Measurements from ENCODE around the gene ITPKC.

The ITPKC gene

GRCh38 chr19:40691421-40692211, 25.3 kb upstream of the ITPKC start:
- Histone ChIP-seq H3K9me3 (replicated peaks; ENCODE audit: low read length) (no peaks in the 10 kb centered on the region), H3K9ac (ENCODE audit: low read depth, low read length) (peak overlapping the region; percentile 87), H3K36me3 (ENCODE audit: insufficient read depth, low read length) (peaks cover 12% of the 10 kb centered on the region), H3K4me3 (ENCODE audit: low read length) (peak overlapping the region; percentile 78), H3K4me2 (ENCODE audit: low read length) (peak overlapping the region; percentile 97), H3K27me3 (ENCODE audit: control insufficient read depth, insufficient read depth, low read length) (no peaks in the 10 kb centered on the region), H3K4me1 (ENCODE audit: control insufficient read depth, insufficient read depth, low read length) (peaks cover 38% of the 10 kb centered on the region)

GRCh38 chr19:40692212-40692551, 24.7 kb upstream of the ITPKC start:
- H3K4me1 ChIP-seq (ENCODE audit: control insufficient read depth, insufficient read depth, low read length), result peaks cover 36% of the 10 kb centered on the region
- peaks cover 9% of the 10 kb centered on the region for H3K36me3 ChIP-seq (ENCODE audit: insufficient read depth, low read length)
- no peaks in the 10 kb centered on the region for H3K27me3 ChIP-seq (ENCODE audit: control insufficient read depth, insufficient read depth, low read length)
- H3K9me3 ChIP-seq (replicated peaks; ENCODE audit: low read length), result no peaks in the 10 kb centered on the region
- H3K4me3 ChIP-seq (ENCODE audit: low read length), result no peak overlapping the region
- H3K4me2 ChIP-seq (ENCODE audit: low read length), result no peak overlapping the region
- H3K9ac ChIP-seq (ENCODE audit: low read depth, low read length), result no peak overlapping the region

DNA sequence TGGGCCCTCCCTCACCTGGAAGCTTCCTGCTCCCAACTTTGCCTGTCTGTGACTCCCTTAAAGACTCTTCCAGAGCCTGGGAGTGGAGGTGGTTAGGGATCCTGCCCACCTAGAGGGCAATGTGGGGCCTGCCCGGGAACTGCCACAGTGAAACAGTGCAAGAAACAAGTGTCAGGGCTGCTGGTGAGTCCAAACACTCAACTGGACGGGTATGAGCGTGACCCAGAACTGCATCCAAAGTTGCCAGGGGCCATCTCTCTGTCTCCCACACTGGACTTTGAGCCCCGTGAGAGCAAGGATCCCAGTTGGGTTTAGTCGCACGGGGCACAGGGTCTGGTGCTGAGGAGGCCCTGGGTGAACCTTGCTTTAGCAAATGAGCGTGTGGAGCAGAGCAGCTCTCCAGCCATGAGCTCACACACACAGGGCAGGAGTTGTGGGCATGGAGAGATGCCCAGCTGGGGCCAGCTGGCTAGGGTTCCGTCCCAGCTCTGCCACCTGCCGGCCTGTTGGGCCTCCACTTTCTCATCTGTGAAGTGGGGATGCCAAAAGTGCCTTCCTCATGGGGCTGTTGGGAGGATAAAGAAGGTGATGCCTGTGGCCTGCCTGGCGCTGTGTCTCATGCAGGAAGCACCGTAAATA, 23.6 kb upstream of the ITPKC start:
- no peak overlapping the region for H3K4me2 ChIP-seq (ENCODE audit: low read length)
- peaks cover 9% of the 10 kb centered on the region for H3K36me3 ChIP-seq (ENCODE audit: insufficient read depth, low read length)
- no peaks in the 10 kb centered on the region for H3K9me3 ChIP-seq (replicated peaks; ENCODE audit: low read length)
- no peak overlapping the region for H3K9ac ChIP-seq (ENCODE audit: low read depth, low read length)
- H3K4me1 ChIP-seq (ENCODE audit: control insufficient read depth, insufficient read depth, low read length), result peaks cover 25% of the 10 kb centered on the region
- H3K27me3 ChIP-seq (ENCODE audit: control insufficient read depth, insufficient read depth, low read length), result no peaks in the 10 kb centered on the region
- H3K4me3 ChIP-seq (ENCODE audit: low read length), result no peak overlapping the region

DNA sequence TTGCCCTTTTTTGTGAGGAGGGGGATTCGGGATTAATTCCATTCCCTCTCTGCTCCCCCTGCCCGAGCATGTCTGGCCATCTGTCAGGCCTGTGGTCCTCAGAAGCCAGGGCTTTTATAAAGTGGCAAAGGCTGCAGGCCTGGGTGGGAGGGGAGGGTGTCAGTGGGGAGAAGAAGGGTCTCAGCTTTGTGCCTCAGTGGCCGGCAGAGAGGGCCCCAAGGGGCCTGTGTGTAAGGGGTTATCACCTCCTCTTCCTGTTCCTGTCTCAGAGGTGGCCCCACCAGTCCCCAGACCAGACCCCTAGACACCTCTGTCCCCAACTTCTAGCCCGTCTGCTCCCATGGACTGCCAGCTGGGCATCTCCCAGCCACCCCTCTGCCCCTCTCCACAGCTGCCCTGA, 23.0 kb upstream of the ITPKC start:
- H3K36me3 ChIP-seq (ENCODE audit: insufficient read depth, low read length), result peaks cover 9% of the 10 kb centered on the region
- H3K27me3 ChIP-seq (ENCODE audit: control insufficient read depth, insufficient read depth, low read length), result no peaks in the 10 kb centered on the region
- no peak overlapping the region for H3K4me2 ChIP-seq (ENCODE audit: low read length)
- H3K4me3 ChIP-seq (ENCODE audit: low read length), result no peak overlapping the region
- H3K9ac ChIP-seq (ENCODE audit: low read depth, low read length), result no peak overlapping the region
- no peaks in the 10 kb centered on the region for H3K9me3 ChIP-seq (replicated peaks; ENCODE audit: low read length)
- peaks cover 19% of the 10 kb centered on the region for H3K4me1 ChIP-seq (ENCODE audit: control insufficient read depth, insufficient read depth, low read length)

DNA sequence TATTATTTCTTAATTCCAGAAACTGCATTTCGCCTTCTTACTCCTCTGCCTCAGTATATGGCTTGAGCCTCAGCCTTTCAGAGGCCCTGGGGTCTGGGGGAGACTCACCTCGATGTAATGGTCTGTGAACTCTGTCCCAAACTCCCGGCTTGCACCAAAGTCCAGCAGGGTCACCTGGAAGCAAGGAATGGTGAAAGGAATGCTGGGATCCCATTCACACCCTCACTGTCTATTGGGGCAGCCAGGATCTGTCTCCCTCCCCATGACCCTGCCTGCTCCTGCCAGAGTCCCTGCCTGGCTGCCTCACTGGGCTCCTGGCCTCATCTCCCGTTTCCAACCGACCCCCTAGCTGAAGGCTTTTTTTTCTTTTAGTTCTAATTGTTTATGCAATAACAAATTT, 21.0 kb upstream of the ITPKC start:
- Histone ChIP-seq H3K4me1 (ENCODE audit: control insufficient read depth, insufficient read depth, low read length) (peaks cover 12% of the 10 kb centered on the region), H3K9ac (ENCODE audit: low read depth, low read length) (no peak overlapping the region)

GRCh38 chr19:40697007-40697406, 19.9 kb upstream of the ITPKC start:
- no peaks in the 10 kb centered on the region for H3K9me3 ChIP-seq (replicated peaks; ENCODE audit: low read length)
- H3K4me3 ChIP-seq (ENCODE audit: low read length), result no peak overlapping the region
- H3K4me2 ChIP-seq (ENCODE audit: low read length), result no peak overlapping the region
- H3K27me3 ChIP-seq (ENCODE audit: control insufficient read depth, insufficient read depth, low read length), result no peaks in the 10 kb centered on the region
- H3K9ac ChIP-seq (ENCODE audit: low read depth, low read length), result no peak overlapping the region
- H3K4me1 ChIP-seq (ENCODE audit: control insufficient read depth, insufficient read depth, low read length), result peaks cover under 1% of the 10 kb centered on the region
- peaks cover 10% of the 10 kb centered on the region for H3K36me3 ChIP-seq (ENCODE audit: insufficient read depth, low read length)

More for the DNA sequence above, 21.0 kb upstream of the ITPKC start:
- peaks cover 9% of the 10 kb centered on the region for H3K36me3 ChIP-seq (ENCODE audit: insufficient read depth, low read length)
- no peaks in the 10 kb centered on the region for H3K9me3 ChIP-seq (replicated peaks; ENCODE audit: low read length)
- no peaks in the 10 kb centered on the region for H3K27me3 ChIP-seq (ENCODE audit: control insufficient read depth, insufficient read depth, low read length)
- no peak overlapping the region for H3K4me3 ChIP-seq (ENCODE audit: low read length)
- no peak overlapping the region for H3K4me2 ChIP-seq (ENCODE audit: low read length)

DNA sequence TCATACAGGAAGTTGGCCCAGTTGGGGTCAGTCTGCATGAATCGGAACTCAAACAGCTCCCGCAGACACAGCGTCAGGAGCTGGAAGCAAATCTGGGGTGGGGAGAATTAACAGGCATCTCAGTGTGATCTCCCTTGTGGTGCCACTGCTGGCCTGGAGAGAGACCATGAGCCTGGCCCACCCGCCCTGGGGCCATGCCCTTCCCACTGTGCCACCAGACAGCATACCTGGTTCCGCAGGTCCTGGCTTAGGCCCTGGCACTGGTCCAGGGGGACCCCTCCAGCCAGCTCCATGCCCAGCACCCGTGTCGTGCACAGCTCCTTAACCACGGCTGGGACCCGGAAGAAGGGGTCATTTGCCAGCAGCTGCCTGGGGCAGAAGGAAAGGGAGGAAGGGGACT, 16.8 kb upstream of the ITPKC start:
- H3K27me3 ChIP-seq (ENCODE audit: control insufficient read depth, insufficient read depth, low read length), result no peaks in the 10 kb centered on the region
- H3K4me3 ChIP-seq (ENCODE audit: low read length), result no peak overlapping the region
- H3K4me1 ChIP-seq (ENCODE audit: control insufficient read depth, insufficient read depth, low read length), result no peaks in the 10 kb centered on the region
- no peak overlapping the region for H3K9ac ChIP-seq (ENCODE audit: low read depth, low read length)
- H3K36me3 ChIP-seq (ENCODE audit: insufficient read depth, low read length), result peaks cover 28% of the 10 kb centered on the region
- no peak overlapping the region for H3K4me2 ChIP-seq (ENCODE audit: low read length)
- H3K9me3 ChIP-seq (replicated peaks; ENCODE audit: low read length), result no peaks in the 10 kb centered on the region

DNA sequence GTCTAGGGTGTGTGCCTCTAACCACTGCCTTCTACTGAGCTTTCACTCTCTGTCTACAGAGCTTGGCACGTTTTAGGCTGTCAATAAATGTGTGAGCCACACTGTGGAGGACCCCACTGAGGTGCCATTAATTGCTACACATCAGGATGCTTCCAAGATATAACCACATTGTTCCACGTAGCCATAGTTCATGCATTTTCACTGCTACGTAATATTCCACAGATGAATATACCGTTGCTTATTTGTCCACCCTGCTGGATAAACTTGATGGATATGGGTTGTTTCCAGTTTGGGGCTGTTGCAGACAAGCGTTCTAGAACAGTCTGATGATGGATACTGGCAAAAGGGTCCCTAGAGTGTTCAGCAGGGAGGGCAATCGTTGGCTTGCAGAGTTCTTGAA, 15.2 kb upstream of the ITPKC start:
- Histone ChIP-seq H3K4me2 (ENCODE audit: low read length) (no peak overlapping the region), H3K4me3 (ENCODE audit: low read length) (no peak overlapping the region), H3K36me3 (ENCODE audit: insufficient read depth, low read length) (peaks cover 29% of the 10 kb centered on the region), H3K27me3 (ENCODE audit: control insufficient read depth, insufficient read depth, low read length) (no peaks in the 10 kb centered on the region), H3K4me1 (ENCODE audit: control insufficient read depth, insufficient read depth, low read length) (no peaks in the 10 kb centered on the region), H3K9ac (ENCODE audit: low read depth, low read length) (no peak overlapping the region), H3K9me3 (replicated peaks; ENCODE audit: low read length) (no peaks in the 10 kb centered on the region)

DNA sequence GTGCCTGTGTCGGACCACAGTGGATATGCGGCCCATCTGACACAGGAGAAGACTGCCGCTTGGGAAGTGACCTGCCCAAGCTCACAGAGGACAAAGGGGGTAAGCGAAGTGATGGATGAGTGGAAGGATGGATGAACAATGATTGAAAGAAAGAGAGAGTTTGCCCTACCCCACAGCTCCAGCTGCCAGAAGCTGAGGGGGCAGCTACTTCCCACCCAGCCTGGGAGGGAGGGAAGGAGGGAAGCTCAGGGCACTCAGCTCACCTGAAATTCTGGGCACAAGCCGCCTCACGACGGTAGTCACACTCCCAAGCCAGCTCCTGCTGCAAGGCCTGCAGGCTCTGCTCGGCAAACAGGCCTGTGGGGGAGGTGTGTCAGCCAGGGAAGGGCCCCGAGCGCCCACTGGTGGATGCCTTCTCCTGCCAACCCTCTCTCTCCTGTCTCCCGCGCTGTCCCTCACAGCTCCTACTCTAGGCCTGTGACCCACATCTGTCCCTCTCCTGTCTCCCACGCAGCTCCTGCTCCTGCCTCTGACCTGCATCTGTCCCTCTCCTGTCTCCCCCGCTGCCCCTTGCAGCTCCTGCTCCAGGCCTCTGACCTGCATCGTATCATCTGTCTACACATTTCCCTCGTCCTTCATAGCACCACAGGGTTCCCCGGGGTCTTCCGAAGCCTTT, 14.4 kb upstream of the ITPKC start:
- Histone ChIP-seq H3K9ac (ENCODE audit: low read depth, low read length) (no peak overlapping the region), H3K36me3 (ENCODE audit: insufficient read depth, low read length) (peaks cover 29% of the 10 kb centered on the region)

DNA sequence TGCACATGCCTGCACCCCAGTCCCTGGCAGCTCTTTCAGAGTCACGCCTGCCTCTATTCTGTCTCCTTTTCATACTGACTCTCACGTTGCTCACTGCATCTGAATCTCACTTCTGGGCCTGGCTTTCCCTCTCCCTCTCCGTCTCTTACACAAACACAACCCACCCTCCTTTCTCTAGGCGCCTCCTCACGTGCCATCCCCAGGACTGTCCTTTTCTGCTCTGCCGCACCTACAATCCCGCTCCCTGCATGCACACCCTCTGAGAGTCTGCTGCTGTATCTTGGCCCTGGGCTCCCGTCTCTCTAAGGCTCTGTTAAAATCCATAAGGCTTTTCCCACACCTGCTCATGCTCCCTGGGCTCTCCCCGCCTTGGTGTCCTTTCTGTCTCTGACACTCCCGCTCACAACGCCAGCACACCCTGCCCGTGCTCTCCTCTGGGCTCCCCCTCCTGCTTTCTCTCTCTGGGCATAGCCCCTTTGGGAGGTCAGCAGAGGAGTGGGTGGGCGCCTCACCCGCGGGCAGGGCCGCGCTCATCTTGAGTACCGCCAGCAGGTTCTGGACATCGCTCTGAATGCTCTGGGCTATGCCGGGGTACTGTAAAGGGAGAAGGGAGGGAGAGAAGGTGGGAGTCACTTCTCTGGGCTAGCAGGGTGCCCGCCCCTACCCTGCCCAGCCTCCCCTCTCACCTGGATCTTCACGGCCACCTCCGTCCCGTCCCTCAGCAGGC, 13.7 kb upstream of the ITPKC start:
- H3K4me3 ChIP-seq (ENCODE audit: low read length), result no peak overlapping the region
- peaks cover 29% of the 10 kb centered on the region for H3K36me3 ChIP-seq (ENCODE audit: insufficient read depth, low read length)
- no peak overlapping the region for H3K4me2 ChIP-seq (ENCODE audit: low read length)
- no peak overlapping the region for H3K9ac ChIP-seq (ENCODE audit: low read depth, low read length)
- no peaks in the 10 kb centered on the region for H3K4me1 ChIP-seq (ENCODE audit: control insufficient read depth, insufficient read depth, low read length)
- H3K27me3 ChIP-seq (ENCODE audit: control insufficient read depth, insufficient read depth, low read length), result no peaks in the 10 kb centered on the region
- H3K9me3 ChIP-seq (replicated peaks; ENCODE audit: low read length), result no peaks in the 10 kb centered on the region

More for the DNA sequence above, 14.4 kb upstream of the ITPKC start:
- no peaks in the 10 kb centered on the region for H3K27me3 ChIP-seq (ENCODE audit: control insufficient read depth, insufficient read depth, low read length)
- H3K9me3 ChIP-seq (replicated peaks; ENCODE audit: low read length), result no peaks in the 10 kb centered on the region
- no peak overlapping the region for H3K4me3 ChIP-seq (ENCODE audit: low read length)
- H3K4me1 ChIP-seq (ENCODE audit: control insufficient read depth, insufficient read depth, low read length), result no peaks in the 10 kb centered on the region
- H3K4me2 ChIP-seq (ENCODE audit: low read length), result no peak overlapping the region

All from skeletal muscle satellite cell (primary cell).